ENCODE results near the gene ARHGAP11A. TPM values are rescaled to one million over a fixed set of nuclear protein-coding genes. Genes with fewer than 3 reads are reported as not detected.

Gene ARHGAP11A
- total and polyA plus RNA-seq, 2 of the 8 experiments (the other 6 are each of a cell fraction or from before 2014, with no cell fraction given) = 8.1 to 112 TPM

- TF ChIP-seq ATF2 (IDR thresholded peaks at IDR 0.05; ENCODE audit: low read length) = no peak
- no peak for TF ChIP-seq SIN3A (conservative IDR thresholded peaks at IDR 0.05 in 1 of 2, IDR thresholded peaks at IDR 0.05 in 1 of 2; ENCODE audit: low read depth in 1 of 2, low read length in 2 of 2)
- no peak for TF ChIP-seq PHF8 (conservative IDR thresholded peaks at IDR 0.05; ENCODE audit: low read depth, low read length)
- no peak for TF ChIP-seq E2F6 (IDR thresholded peaks at IDR 0.05)
Observed at GRCh38 chr15:32688151-32688639, 72.9 kb downstream of the ARHGAP11A start (continued).

Small RNAs within 50 kb of the gene (small RNA-seq; reads per million reads assigned to genes)
- not detected for gene RN7SL286P (ENCODE audit: insufficient read depth)

Other genes starting within 250 kb of the ARHGAP11A start
- 0.48 and 1.3 TPM in 2 replicates for gene GOLGA8K, start 212.2 kb upstream of the ARHGAP11A start, total RNA-seq (2021; fragmentation: NEBNext Ultra II Directional; extraction: Animal tissue kit (Norgen Biotek cat#: 25700))
- gene GOLGA8K, start 212.2 kb upstream of the ARHGAP11A start, polyA plus RNA-seq (2011; rRNA removed) = 0.47 and 0.74 TPM in 2 replicates
- not detected in 2 replicates for gene GOLGA8O, start 159.9 kb upstream of the ARHGAP11A start, total RNA-seq (2021; fragmentation: NEBNext Ultra II Directional; extraction: Animal tissue kit (Norgen Biotek cat#: 25700))
- not detected in 2 replicates for gene GOLGA8O, start 159.9 kb upstream of the ARHGAP11A start, polyA plus RNA-seq (2011; rRNA removed)
- gene GOLGA8N, start 22.0 kb upstream of the ARHGAP11A start, total RNA-seq (2021; fragmentation: NEBNext Ultra II Directional; extraction: Animal tissue kit (Norgen Biotek cat#: 25700)) = 0.63 and 0.99 TPM in 2 replicates
- gene GOLGA8N, start 22.0 kb upstream of the ARHGAP11A start, polyA plus RNA-seq (2011; rRNA removed) = 0.53 and 0.54 TPM in 2 replicates
- gene SCG5, start 26.2 kb downstream of the ARHGAP11A start, total RNA-seq (2021; fragmentation: NEBNext Ultra II Directional; extraction: Animal tissue kit (Norgen Biotek cat#: 25700)) = 16.9 and 19.9 TPM in 2 replicates
- gene SCG5, start 26.2 kb downstream of the ARHGAP11A start, polyA plus RNA-seq (2011; rRNA removed) = 11.4 and 18.7 TPM in 2 replicates
- 0.57 and 1.1 TPM in 2 replicates for gene GREM1, start 102.5 kb downstream of the ARHGAP11A start, total RNA-seq (2021; fragmentation: NEBNext Ultra II Directional; extraction: Animal tissue kit (Norgen Biotek cat#: 25700))
- gene GREM1, start 102.5 kb downstream of the ARHGAP11A start, polyA plus RNA-seq (2011; rRNA removed) = 0.12 and 0.33 TPM in 2 replicates